Measurements from ENCODE around the gene CTU2.

The CTU2 gene

DNA sequence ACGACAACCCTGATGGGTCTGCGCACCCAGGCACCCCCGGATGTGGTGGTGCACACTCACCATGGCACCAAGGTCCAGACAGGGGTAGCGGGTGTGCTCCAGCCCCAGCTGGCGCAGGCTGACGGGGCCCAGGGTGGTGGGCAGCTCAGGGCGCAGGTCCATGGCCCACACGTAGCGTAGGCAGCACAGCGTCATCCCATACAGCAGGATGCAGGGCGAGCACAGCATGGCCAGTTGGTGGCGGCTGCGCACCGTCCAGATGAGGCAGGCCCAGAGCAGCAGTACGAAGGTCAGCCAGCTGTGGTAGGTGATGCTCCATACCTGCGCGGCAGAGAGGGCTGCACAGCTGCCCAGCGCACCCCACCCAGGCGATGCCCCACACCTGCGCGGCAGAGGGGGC lies 29.8 kb downstream of the CTU2 start:
- Histone ChIP-seq H3K4me3 (ENCODE audit: low read depth in 1 of 2, low read length in 2 of 2) (no peak overlapping the region), H3K9me3 (ENCODE audit: control insufficient read depth in 1 of 2, low read length in 2 of 2) (no peaks in the 10 kb centered on the region), H3K4me1 (ENCODE audit: control insufficient read depth in 1 of 2, insufficient read depth in 2 of 2, low read length in 2 of 2) (peaks cover 0 to 6% of the 10 kb centered on the region in 2 donors), H3K27me3 (ENCODE audit: low read depth, low read length) (no peaks in the 10 kb centered on the region), H3K27ac (ENCODE audit: low read length) (no peak overlapping the region), H3K36me3 (ENCODE audit: control insufficient read depth in 1 of 2, insufficient read depth in 2 of 2, low read length in 2 of 2) (peaks cover 3 to 74% of the 10 kb centered on the region in 2 donors)

- Histone ChIP-seq H3K36me3 (ENCODE audit: control insufficient read depth in 1 of 2, insufficient read depth in 2 of 2, low read length in 2 of 2) (peaks cover 0 to 73% of the 10 kb centered on the region in 2 donors), H3K4me3 (ENCODE audit: low read depth in 1 of 2, low read length in 2 of 2) (no peak overlapping the region), H3K27me3 (ENCODE audit: low read depth, low read length) (no peaks in the 10 kb centered on the region), H3K4me1 (ENCODE audit: control insufficient read depth in 1 of 2, insufficient read depth in 2 of 2, low read length in 2 of 2) (peaks cover 0 to 6% of the 10 kb centered on the region in 2 donors), H3K9me3 (ENCODE audit: control insufficient read depth in 1 of 2, low read length in 2 of 2) (no peaks in the 10 kb centered on the region), H3K27ac (ENCODE audit: low read length) (no peak overlapping the region)
These were observed 30.2 kb downstream of the CTU2 start for GRCh38 chr16:88736496-88736895.

GRCh38 chr16:88737298-88738150 lies 31.2 kb downstream of the CTU2 start:
- Histone ChIP-seq H3K9me3 (ENCODE audit: control insufficient read depth in 1 of 2, low read length in 2 of 2) (no peaks in the 10 kb centered on the region), H3K4me1 (ENCODE audit: control insufficient read depth in 1 of 2, insufficient read depth in 2 of 2, low read length in 2 of 2) (peaks cover 0 to 6% of the 10 kb centered on the region in 2 donors), H3K27ac (ENCODE audit: low read length) (no peak overlapping the region), H3K27me3 (ENCODE audit: low read depth, low read length) (no peaks in the 10 kb centered on the region), H3K4me3 (ENCODE audit: low read depth in 1 of 2, low read length in 2 of 2) (no peak overlapping the region), H3K36me3 (ENCODE audit: control insufficient read depth in 1 of 2, insufficient read depth in 2 of 2, low read length in 2 of 2) (peaks cover 0 to 72% of the 10 kb centered on the region in 2 donors)

- Histone ChIP-seq H3K9me3 (ENCODE audit: control insufficient read depth in 1 of 2, low read length in 2 of 2) (no peaks in the 10 kb centered on the region), H3K27me3 (ENCODE audit: low read depth, low read length) (no peaks in the 10 kb centered on the region), H3K4me3 (ENCODE audit: low read depth in 1 of 2, low read length in 2 of 2) (no peak overlapping the region), H3K27ac (ENCODE audit: low read length) (no peak overlapping the region), H3K4me1 (ENCODE audit: control insufficient read depth in 1 of 2, insufficient read depth in 2 of 2, low read length in 2 of 2) (peaks cover 0 to 7% of the 10 kb centered on the region in 2 donors), H3K36me3 (ENCODE audit: control insufficient read depth in 1 of 2, insufficient read depth in 2 of 2, low read length in 2 of 2) (peaks cover 0 to 67% of the 10 kb centered on the region in 2 donors)
These were observed 32.1 kb downstream of the CTU2 start for GRCh38 chr16:88738151-88739084.

DNA sequence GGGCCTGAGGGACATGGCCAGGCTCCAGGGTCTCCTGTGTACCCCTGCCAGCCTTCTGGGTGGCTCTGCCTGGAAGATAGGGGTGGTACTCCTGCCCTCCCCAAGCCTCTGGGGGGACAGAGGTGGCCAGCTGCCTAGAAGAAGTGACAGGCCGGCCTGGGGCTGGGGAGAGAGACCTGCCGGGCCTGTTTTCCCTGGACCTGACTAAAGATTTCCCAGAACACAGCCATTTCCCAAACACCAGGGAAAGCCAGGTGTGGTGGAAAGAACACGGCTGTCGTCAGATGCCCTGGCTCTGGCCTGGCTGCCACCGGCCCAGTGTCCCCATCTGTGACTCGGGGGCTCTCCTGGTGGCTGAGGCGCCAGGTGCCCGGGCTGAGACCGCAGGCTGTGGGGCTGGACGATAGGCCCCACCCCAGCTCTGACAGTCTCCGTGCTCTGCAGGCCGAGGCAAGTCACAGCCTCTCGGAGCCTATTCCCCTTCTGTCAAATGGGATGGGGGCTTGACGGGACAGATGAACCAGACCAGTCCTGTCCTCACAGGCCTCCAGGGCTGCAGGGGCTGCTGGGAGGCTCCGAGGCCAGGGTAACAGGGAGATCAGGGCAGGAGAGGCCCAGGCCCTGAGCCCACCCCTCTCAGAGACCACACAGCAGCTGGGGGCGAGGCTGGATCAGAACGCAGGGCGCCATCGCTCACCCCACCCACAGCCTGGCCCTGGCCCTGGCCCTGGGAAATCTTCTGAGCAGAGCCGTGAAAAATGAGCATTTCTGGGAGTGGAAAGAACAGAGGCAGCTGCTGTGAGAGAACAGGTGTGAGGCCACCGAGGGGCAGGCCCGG lies 33.1 kb downstream of the CTU2 start:
- Histone ChIP-seq H3K36me3 (ENCODE audit: control insufficient read depth in 1 of 2, insufficient read depth in 2 of 2, low read length in 2 of 2) (peaks cover 0 to 57% of the 10 kb centered on the region in 2 donors), H3K4me1 (ENCODE audit: control insufficient read depth in 1 of 2, insufficient read depth in 2 of 2, low read length in 2 of 2) (peaks cover 0 to 17% of the 10 kb centered on the region in 2 donors), H3K9me3 (ENCODE audit: control insufficient read depth in 1 of 2, low read length in 2 of 2) (no peaks in the 10 kb centered on the region), H3K4me3 (ENCODE audit: low read depth in 1 of 2, low read length in 2 of 2) (no peak overlapping the region), H3K27ac (ENCODE audit: low read length) (no peak overlapping the region), H3K27me3 (ENCODE audit: low read depth, low read length) (no peaks in the 10 kb centered on the region)

DNA sequence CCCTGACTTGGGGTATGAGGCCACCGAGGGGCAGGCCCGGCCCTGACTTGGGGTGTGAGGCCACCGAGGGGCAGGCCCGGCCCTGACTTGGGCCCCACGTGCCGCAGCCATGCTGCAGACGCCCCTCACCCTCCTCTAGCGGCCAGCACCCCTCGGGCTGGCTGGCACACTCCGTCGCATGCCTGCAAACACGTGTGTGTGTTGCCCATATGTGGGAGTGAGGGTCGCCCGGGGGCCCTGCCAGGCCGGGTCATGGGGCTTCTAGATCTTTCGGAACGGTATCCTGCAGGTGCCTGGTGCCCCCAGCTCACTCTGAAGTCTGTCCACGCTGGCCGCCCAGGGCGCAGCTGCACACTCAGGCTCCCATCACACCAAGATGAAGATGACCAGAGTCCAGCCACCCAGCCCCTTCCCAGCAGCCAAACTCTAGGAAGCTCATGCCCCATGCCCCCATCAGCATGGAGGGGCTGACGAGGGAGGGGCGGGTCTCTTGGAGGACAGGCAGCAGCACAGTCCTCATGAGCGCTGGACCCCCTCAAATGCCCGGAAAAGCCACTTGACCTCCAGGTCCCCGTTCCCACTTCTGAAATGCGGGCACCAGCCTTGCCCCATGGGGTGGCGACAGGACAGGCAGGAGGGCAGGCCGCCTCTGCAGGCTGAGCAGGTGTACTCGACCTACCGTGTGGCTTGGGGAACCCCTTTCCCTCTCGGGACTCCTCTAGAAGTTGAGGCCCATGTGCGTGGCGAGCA lies 33.8 kb downstream of the CTU2 start:
- no peak overlapping the region for H3K27ac ChIP-seq (ENCODE audit: low read length)
- no peak overlapping the region for H3K4me3 ChIP-seq (ENCODE audit: low read depth in 1 of 2, low read length in 2 of 2)
- no peaks in the 10 kb centered on the region for H3K27me3 ChIP-seq (ENCODE audit: low read depth, low read length)
- peaks cover 0 to 49% of the 10 kb centered on the region in 2 donors for H3K36me3 ChIP-seq (ENCODE audit: control insufficient read depth in 1 of 2, insufficient read depth in 2 of 2, low read length in 2 of 2)
- no peaks in the 10 kb centered on the region for H3K9me3 ChIP-seq (ENCODE audit: control insufficient read depth in 1 of 2, low read length in 2 of 2)
- peaks cover 0 to 22% of the 10 kb centered on the region in 2 donors for H3K4me1 ChIP-seq (ENCODE audit: control insufficient read depth in 1 of 2, insufficient read depth in 2 of 2, low read length in 2 of 2)

DNA sequence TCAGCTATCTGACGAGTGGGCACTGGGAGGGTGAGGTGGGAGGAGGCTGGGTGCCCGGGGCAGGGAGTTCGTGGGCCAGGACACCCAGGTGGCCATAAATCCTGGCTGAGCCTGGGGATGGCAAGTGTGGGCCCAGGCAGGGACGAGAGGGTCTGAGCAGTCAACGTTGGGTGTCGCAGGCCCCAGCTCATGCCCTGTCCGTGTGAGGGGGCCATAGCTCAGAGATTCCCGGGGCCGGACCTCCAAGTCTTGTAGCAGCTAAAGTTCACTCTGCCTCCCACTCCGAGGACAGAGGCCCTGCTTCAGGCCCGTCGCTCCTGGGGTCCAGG lies 34.4 kb downstream of the CTU2 start:
- Histone ChIP-seq H3K27me3 (ENCODE audit: low read depth, low read length) (no peaks in the 10 kb centered on the region), H3K27ac (ENCODE audit: low read length) (no peak overlapping the region), H3K4me3 (ENCODE audit: low read depth in 1 of 2, low read length in 2 of 2) (no peak overlapping the region), H3K36me3 (ENCODE audit: control insufficient read depth in 1 of 2, insufficient read depth in 2 of 2, low read length in 2 of 2) (peaks cover 0 to 44% of the 10 kb centered on the region in 2 donors), H3K4me1 (ENCODE audit: control insufficient read depth in 1 of 2, insufficient read depth in 2 of 2, low read length in 2 of 2) (peaks cover 0 to 23% of the 10 kb centered on the region in 2 donors), H3K9me3 (ENCODE audit: control insufficient read depth in 1 of 2, low read length in 2 of 2) (no peaks in the 10 kb centered on the region)

DNA sequence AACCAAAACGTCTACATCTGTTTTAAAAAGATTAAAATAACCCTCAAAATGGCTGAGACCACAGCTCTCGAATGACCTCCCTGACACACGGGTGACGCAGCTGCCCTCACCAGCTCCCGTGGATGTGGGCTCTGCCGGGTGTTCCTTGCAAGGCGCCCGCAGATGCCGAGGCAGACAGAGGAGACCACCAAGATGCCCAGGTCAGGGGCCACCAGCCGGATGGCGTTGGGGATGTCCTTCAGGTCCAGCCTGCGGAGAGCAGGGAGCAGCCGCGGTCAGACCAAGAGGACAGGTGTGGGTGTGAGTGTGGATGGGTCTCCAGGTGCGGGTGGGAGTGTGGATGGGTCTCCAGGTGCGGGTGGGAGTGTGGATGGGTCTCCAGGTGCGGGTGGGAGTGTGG lies 35.1 kb downstream of the CTU2 start:
- Histone ChIP-seq H3K9me3 (ENCODE audit: control insufficient read depth in 1 of 2, low read length in 2 of 2) (no peaks in the 10 kb centered on the region), H3K4me1 (ENCODE audit: control insufficient read depth in 1 of 2, insufficient read depth in 2 of 2, low read length in 2 of 2) (peaks cover 3 to 28% of the 10 kb centered on the region in 2 donors), H3K27ac (ENCODE audit: low read length) (no peak overlapping the region), H3K36me3 (ENCODE audit: control insufficient read depth in 1 of 2, insufficient read depth in 2 of 2, low read length in 2 of 2) (peaks cover 0 to 38% of the 10 kb centered on the region in 2 donors), H3K4me3 (ENCODE audit: low read depth in 1 of 2, low read length in 2 of 2) (no peak overlapping the region), H3K27me3 (ENCODE audit: low read depth, low read length) (no peaks in the 10 kb centered on the region)

- no peak overlapping the region for H3K4me3 ChIP-seq (ENCODE audit: low read depth in 1 of 2, low read length in 2 of 2)
These were observed 36.7 kb downstream of the CTU2 start for GRCh38 chr16:88742896-88743605.

More at GRCh38 chr16:88742896-88743605, 36.7 kb downstream of the CTU2 start:
- peaks cover 3 to 37% of the 10 kb centered on the region in 2 donors for H3K4me1 ChIP-seq (ENCODE audit: control insufficient read depth in 1 of 2, insufficient read depth in 2 of 2, low read length in 2 of 2)
- no peaks in the 10 kb centered on the region for H3K9me3 ChIP-seq (ENCODE audit: control insufficient read depth in 1 of 2, low read length in 2 of 2)
- H3K27me3 ChIP-seq (ENCODE audit: low read depth, low read length), result no peaks in the 10 kb centered on the region
- no peak overlapping the region for H3K27ac ChIP-seq (ENCODE audit: low read length)
- H3K36me3 ChIP-seq (ENCODE audit: control insufficient read depth in 1 of 2, insufficient read depth in 2 of 2, low read length in 2 of 2), result peaks cover 0 to 32% of the 10 kb centered on the region in 2 donors
